Neutrophil (primary cell): ENCODE results near the gene GLIS1.

Experiments used
- H3K27ac ChIP-seq: fragments of 200-600 bp; sonication (generic); 2 replicates; pipeline ENCODE4 v1.5.1; 2016; ENCODE audit warnings: mild to moderate bottlenecking, moderate library complexity
- H3K27me3 ChIP-seq: fragments of 200-600 bp; sonication (generic); 2 replicates; pipeline ENCODE4 v1.6.0; 2016; ENCODE audit warnings: mild to moderate bottlenecking
- H3K36me3 ChIP-seq: fragments of 200-600 bp; sonication (generic); 2 replicates; pipeline ENCODE4 v1.5.1; 2017
- H3K4me1 ChIP-seq, 2 experiments: fragments of 200-600 bp in 1 of 2; sonication (generic) in 1 of 2; 1 replicate in 1 of 2; 2 replicates in 1 of 2; pipeline versions ENCODE4 v1.5.1 to v1.6.1; 2013 to 2016; ENCODE audit warnings: low read depth in 1 of 2, low read length in 1 of 2, mild to moderate bottlenecking in 1 of 2, moderate library complexity in 1 of 2; ENCODE audit not compliant: control insufficient read depth in 1 of 2, insufficient read depth in 1 of 2
- H3K4me3 ChIP-seq, 2 experiments: fragments of 200-600 bp in 1 of 2; sonication (generic) in 1 of 2; 1 replicate in 1 of 2; 2 replicates in 1 of 2; pipeline ENCODE4 v1.5.1; 2013 to 2016; ENCODE audit warnings: low read depth in 1 of 2, low read length in 1 of 2, mild to moderate bottlenecking in 1 of 2, moderate library complexity in 1 of 2
- H3K9me3 ChIP-seq: fragments of 200-600 bp; sonication (generic); 2 replicates; pipeline ENCODE4 v1.5.1; 2016
- TF ChIP-seq, protein P1 (sequence below): fragments of 200-600 bp; sonication (generic); IDR thresholded peaks from 2 replicates; pipeline ENCODE4 v1.5.1; 2016; ENCODE audit warnings: antibody characterized with exemption

GLIS1 gene

DNA sequence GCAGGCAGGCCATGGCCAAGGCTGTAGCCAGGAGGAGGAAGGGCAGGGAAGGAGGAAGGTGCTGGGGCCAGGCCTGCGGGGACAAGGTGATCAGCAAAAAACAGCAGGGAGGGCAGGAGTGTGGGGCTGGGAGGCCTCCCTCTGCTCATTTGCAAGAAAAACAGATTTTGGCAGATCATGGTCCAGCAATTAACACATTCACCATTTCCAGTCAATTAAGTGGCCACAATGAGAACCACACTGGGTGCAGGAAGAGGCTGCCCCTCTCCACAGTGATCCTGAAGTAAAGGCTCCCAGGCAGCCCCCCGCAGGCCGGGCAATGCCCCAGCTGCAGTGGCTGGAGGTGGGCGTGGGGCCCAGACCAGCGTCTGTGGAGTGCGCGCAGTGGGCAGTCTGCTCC is 225.1 kb downstream of the GLIS1 start:
- H3K4me1 ChIP-seq: no peaks in the 10 kb centered on the region
- TF ChIP-seq, protein P1, sequence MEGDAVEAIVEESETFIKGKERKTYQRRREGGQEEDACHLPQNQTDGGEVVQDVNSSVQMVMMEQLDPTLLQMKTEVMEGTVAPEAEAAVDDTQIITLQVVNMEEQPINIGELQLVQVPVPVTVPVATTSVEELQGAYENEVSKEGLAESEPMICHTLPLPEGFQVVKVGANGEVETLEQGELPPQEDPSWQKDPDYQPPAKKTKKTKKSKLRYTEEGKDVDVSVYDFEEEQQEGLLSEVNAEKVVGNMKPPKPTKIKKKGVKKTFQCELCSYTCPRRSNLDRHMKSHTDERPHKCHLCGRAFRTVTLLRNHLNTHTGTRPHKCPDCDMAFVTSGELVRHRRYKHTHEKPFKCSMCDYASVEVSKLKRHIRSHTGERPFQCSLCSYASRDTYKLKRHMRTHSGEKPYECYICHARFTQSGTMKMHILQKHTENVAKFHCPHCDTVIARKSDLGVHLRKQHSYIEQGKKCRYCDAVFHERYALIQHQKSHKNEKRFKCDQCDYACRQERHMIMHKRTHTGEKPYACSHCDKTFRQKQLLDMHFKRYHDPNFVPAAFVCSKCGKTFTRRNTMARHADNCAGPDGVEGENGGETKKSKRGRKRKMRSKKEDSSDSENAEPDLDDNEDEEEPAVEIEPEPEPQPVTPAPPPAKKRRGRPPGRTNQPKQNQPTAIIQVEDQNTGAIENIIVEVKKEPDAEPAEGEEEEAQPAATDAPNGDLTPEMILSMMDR: no peak
- no peak overlapping the region for H3K4me3 ChIP-seq

DNA sequence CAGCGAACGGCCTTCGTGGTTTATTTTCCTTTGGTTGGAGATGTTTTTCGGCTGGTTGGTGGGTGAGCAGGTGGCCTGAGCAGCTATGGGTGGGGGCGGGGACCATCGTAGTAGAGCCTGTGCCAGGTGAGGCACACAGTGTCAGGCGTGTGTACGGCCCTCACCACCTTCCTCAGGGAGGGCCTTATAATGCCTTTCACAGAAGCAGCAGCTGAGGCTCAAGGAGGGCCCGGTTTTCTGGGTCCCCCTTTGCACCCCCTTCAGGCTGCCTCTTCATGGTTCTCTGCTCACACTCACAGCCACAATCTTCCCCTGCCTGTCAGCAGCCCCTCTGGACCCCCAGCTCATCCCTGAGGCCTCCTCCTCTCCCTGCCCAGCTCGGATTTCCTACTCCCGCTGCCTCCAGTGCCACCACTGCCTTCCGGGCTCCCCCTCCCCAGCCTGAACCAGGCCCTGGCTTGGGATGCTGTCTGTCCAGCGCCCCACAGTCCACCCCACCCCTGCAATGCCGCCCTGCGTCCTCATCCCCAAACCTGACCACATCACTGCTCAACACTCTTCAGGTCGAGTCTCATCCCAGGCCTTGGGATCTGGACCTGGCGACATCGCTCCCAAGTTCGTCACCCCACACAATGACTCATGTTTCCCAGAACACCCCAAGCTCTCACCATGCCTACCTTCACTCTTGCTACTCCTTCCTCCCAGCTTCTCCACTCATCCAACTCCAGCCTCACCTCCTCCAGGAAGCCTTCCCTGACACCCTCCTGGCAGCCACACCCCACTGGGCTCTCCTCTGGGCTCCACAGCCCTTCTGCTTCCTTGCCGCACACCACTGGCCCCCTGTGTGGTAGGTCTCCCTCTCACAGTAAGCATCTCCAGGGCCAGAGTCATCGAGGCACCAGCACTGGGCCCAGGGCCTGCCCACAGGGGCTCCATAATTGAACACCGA is 225.9 kb downstream of the GLIS1 start:
- Histone ChIP-seq H3K9me3 (no peaks in the 10 kb centered on the region), H3K4me3 (no peak overlapping the region), H3K4me1 (no peaks in the 10 kb centered on the region), H3K36me3 (no peaks in the 10 kb centered on the region), H3K27me3 (peaks cover 10% of the 10 kb centered on the region), H3K27ac (no peak overlapping the region)
- TF ChIP-seq, protein P1: no peak

More for the DNA sequence above, 225.1 kb downstream of the GLIS1 start:
- Histone ChIP-seq H3K36me3 (no peaks in the 10 kb centered on the region), H3K9me3 (no peaks in the 10 kb centered on the region), H3K27me3 (peaks cover 9% of the 10 kb centered on the region), H3K27ac (no peak overlapping the region)

DNA sequence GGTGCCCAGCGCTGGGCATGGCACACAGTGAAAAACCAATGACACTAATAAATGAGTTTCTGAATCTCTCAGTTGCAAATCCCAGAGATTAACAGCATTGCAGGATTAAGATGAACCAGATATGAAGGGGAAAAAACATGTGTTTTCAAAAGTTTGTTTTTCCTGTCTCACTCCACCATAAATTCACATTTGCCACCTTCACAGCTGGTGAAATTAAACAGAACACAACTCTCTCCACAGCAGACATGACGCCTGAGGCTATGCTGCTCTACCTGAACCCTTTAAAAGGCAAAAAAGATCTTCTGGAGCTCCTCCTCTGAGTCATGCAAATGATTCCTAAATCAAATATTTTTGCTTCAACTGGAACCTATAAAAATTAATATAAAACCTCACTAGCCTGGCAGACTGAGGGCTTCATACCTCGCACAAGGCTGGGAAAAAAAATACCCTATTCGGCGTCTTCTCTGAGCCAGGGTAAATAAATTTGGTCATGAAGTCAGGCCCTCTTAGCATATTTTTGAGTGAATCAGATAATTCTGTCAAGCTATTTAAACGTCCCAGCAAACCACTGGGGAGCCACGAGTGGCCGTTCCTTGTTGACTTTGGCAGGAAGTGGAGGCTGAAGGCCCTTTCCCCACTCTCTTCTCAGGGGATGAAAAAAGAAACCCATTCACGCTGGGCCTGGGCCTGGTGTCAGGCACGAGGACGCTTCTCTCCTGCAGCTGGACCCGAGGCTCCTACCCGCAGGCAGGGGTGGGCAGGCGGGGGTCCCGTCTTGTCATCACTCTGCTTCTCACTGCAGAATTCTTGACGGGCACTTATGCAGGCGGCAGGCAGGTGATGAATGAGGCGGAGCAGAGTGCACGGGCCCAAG is 226.8 kb downstream of the GLIS1 start:
- H3K36me3 ChIP-seq: no peaks in the 10 kb centered on the region
- H3K27ac ChIP-seq: no peak overlapping the region
- H3K9me3 ChIP-seq: no peaks in the 10 kb centered on the region
- no peak overlapping the region for H3K4me3 ChIP-seq
- H3K4me1 ChIP-seq: no peaks in the 10 kb centered on the region
- TF ChIP-seq, protein P1: no peak
- peaks cover 10% of the 10 kb centered on the region for H3K27me3 ChIP-seq

DNA sequence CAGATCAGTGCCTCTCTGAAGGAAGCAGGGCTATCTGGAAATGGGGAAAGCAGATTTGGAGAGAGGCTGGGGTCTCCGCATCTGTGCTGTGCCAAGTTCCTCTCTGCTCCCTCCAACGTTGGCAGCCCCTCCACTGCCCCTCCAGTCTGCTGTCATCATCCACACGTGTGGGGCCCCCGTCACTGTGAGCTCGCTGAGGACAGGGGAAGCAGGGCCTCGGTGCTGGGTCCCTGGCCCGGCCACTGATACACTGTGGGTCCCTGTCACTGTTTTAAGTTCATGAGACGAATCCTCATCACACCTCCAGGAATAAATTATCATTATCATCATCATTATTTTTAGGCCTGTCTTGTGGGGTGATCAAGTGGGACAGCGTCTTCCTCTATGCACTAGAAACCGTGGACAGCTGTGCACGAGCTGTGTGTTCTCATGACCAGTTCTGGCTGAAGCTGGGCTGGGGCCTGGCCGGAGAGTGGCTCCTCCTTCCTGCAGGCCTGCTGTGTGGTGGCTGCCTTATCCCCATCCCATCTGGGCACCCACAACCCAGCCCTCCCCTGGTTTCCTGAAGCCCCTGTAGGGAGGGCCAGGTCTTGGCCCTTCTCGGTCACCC is 227.5 kb downstream of the GLIS1 start:
- Histone ChIP-seq H3K9me3 (no peaks in the 10 kb centered on the region), H3K36me3 (no peaks in the 10 kb centered on the region), H3K27me3 (peaks cover 10% of the 10 kb centered on the region), H3K27ac (no peak overlapping the region), H3K4me3 (no peak overlapping the region), H3K4me1 (no peaks in the 10 kb centered on the region)
- TF ChIP-seq, protein P1: no peak

DNA sequence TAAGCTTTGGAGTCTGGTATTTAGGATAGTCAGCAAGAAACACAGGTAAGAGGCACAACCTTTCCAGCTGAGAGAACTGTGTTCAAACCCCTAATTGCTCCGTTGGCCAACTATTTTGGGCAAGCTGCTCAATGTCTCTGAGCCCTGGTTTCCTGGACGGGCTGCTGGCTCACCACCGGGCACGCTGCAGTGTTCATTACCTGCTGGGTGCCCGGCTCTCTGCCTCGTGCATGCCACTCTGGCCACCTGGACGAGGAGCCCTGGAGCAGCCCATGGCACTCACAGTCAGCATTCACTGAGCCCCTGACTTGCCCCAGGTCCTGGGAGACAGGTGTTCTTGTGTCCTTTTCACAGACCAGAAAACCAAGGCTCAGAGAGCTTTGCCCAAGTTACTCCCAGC is 228.7 kb downstream of the GLIS1 start:
- Histone ChIP-seq H3K27ac (no peak overlapping the region), H3K36me3 (no peaks in the 10 kb centered on the region), H3K27me3 (peaks cover 10% of the 10 kb centered on the region), H3K9me3 (no peaks in the 10 kb centered on the region), H3K4me1 (no peaks in the 10 kb centered on the region), H3K4me3 (no peak overlapping the region)
- TF ChIP-seq, protein P1: no peak
